Measurements from ENCODE around the gene PSME2.

- TF ChIP-seq SMC3 (IDR thresholded peaks at IDR 0.05) (no peak), MAX (IDR thresholded peaks at IDR 0.05) (no peak), CEBPB (IDR thresholded peaks at IDR 0.05) (no peak), CTCF (IDR thresholded peaks at IDR 0.05) (no peak), ZC3H11A (IDR thresholded peaks at IDR 0.05) (no peak), CHD2 (IDR thresholded peaks at IDR 0.05; ENCODE audit: low read length, partially characterized antibody) (no peak), HEYL (CRISPR knock-in tag; IDR thresholded peaks at IDR 0.05) (no peak), HDAC2 (IDR thresholded peaks at IDR 0.05) (no peak), ELK1 (IDR thresholded peaks at IDR 0.05; ENCODE audit: low read depth, low read length) (no peak), E2F6 (IDR thresholded peaks at IDR 0.05; ENCODE audit: borderline replicate concordance, low read depth) (no peak), RAD21 (conservative IDR thresholded peaks at IDR 0.05 in 1 of 2, IDR thresholded peaks at IDR 0.05 in 1 of 2) (no peak), POLR2A (IDR thresholded peaks at IDR 0.05; ENCODE audit: low read length) (no peak), POLR2AphosphoS2 (conservative IDR thresholded peaks at IDR 0.05; ENCODE audit: low read length) (no peak), MAZ (IDR thresholded peaks at IDR 0.05; ENCODE audit: borderline replicate concordance, low read depth, low read length) (no peak)
Measured at GRCh38 chr14:24189460-24189859, 43.0 kb upstream of the PSME2 start.
